ENCODE results near the gene PFN3. TPM values are rescaled to one million over a fixed set of nuclear protein-coding genes. Genes with fewer than 3 reads are reported as not detected.

Gene PFN3
- total and polyA plus RNA-seq, 2 of the 4 experiments (the other 2 are of a cell fraction), result not detected

GRCh38 chr5:177351392-177352329 lies 48.8 kb downstream of the PFN3 start, which contains the start of gene LMAN2:
LMAN2 (minus strand) TSS chr5:177351668; CDS start chr5:177351647, 21 bp downstream.
- peak within 1 kb of the TSS; percentile 79 for H3K18ac ChIP-seq (ENCODE audit: low read depth, low read length)
- TF ChIP-seq MXI1 (IDR thresholded peaks at IDR 0.05; ENCODE audit: borderline replicate concordance, low read depth, low read length), result no peak
- TF ChIP-seq POLR2A (IDR thresholded peaks at IDR 0.05; ENCODE audit: low read depth, low read length), result peak; percentile 86
- no peak for TF ChIP-seq CTCF (conservative IDR thresholded peaks at IDR 0.05; ENCODE audit: low read depth, low read length)
- peak; percentile 36; the same call in 1 of the 2 replicates for TF ChIP-seq USF2 (IDR thresholded peaks at IDR 0.05; ENCODE audit: low read depth, low read length)
- TF ChIP-seq CHD1 (IDR thresholded peaks at IDR 0.05; ENCODE audit: low read depth, low read length), result peak; percentile 71; the same call in 1 of the 2 replicates
- H3K27me3 ChIP-seq (ENCODE audit: control insufficient read depth, insufficient read depth, low read length), result peaks cover 2% of the 10 kb centered on the region; the same call in 1 of the 2 replicates
- H2BK15ac ChIP-seq (ENCODE audit: low read depth, low read length), result peak within 1 kb of the TSS; percentile 84; the same call in 1 of the 3 replicates
- BruUV-seq (replicated peaks), result no TSS peak
- H2AFZ ChIP-seq (replicated peaks; ENCODE audit: low read length, poor library complexity), result peak within 1 kb of the TSS; percentile 99
- peak within 1 kb of the TSS; percentile 99 to 100 for H4K8ac ChIP-seq (ENCODE audit: low read depth in 2 of 2, low read length in 2 of 2)
- H2BK20ac ChIP-seq (ENCODE audit: low read depth, low read length), result peak within 1 kb of the TSS; percentile 70; the same call in 1 of the 2 replicates
- peaks cover 23% of the 10 kb centered on the region for H3K4me1 ChIP-seq (ENCODE audit: control insufficient read depth, insufficient read depth, low read length)
- H3K14ac ChIP-seq (replicated peaks; ENCODE audit: low read depth, low read length), result peak within 1 kb of the TSS; percentile 95
- peak within 1 kb of the TSS; percentile 78 for H3K9ac ChIP-seq (ENCODE audit: low read depth, low read length)
- H4K91ac ChIP-seq (ENCODE audit: insufficient read depth, low read depth, low read length), result peak within 1 kb of the TSS; percentile 99
- POLR2A ChIA-PET (ENCODE audit: unreplicated experiment), result interaction anchor here (0.6 to 0.7 kb wide), 2 partner anchors 9 to 124 kb away, joined by 3 to 4 read pairs; no protein-coding TSS in a partner anchor
- H4K20me1 ChIP-seq (ENCODE audit: insufficient read depth, low read length), result peaks cover 12% of the 10 kb centered on the region
- peak within 1 kb of the TSS; percentile 98 for H2AK5ac ChIP-seq (ENCODE audit: low read depth, low read length)
- H3K9me1 ChIP-seq (ENCODE audit: insufficient read depth, low read length), result peaks cover 10% of the 10 kb centered on the region; the same call in 1 of the 2 replicates
- peak within 1 kb of the TSS; percentile 91 for H4K5ac ChIP-seq (ENCODE audit: low read depth, low read length)
- H3K4ac ChIP-seq (ENCODE audit: low read depth, low read length), result peak within 1 kb of the TSS; percentile 93
- dilution Hi-C loops (cut with HindIII; ENCODE audit: low sequenced_read_pairs, unreplicated experiment), result no loop called here
- CTCF ChIA-PET, result interaction anchor here (1.2 to 1.4 kb wide), 2 partner anchors 52 to 102 kb away, joined by 3 to 5 read pairs; no protein-coding TSS in a partner anchor
- DNase-seq (peak; percentile 96), ATAC-seq (ENCODE audit: low read depth) (peak; percentile 99)
- peak within 1 kb of the TSS; percentile 89 for H2BK120ac ChIP-seq (ENCODE audit: low read depth, low read length)
- WGBS, 2 experiments (ENCODE audit: extremely low coverage in 2 of 2, insufficient read length in 1 of 2), result 2% methylated on average over 29 of the region's 55 CpGs; no CpG with 5 or more reads in 1 of the 2 experiments
- H3K79me1 ChIP-seq (ENCODE audit: low read depth in 1 of 2, low read length in 2 of 2), result peaks cover 31 to 36% of the 10 kb centered on the region in 2 experiments
- H2BK5ac ChIP-seq (ENCODE audit: low read depth, low read length, poor library complexity, severe bottlenecking), result peak within 1 kb of the TSS; percentile 93
- H3K4me2 ChIP-seq (ENCODE audit: low read depth, low read length), result peak within 1 kb of the TSS; percentile 98
- peaks cover 7% of the 10 kb centered on the region; the same call in 1 of the 2 replicates for H3K36me3 ChIP-seq (ENCODE audit: control insufficient read depth, insufficient read depth, low read length)
- H3K27ac ChIP-seq (ENCODE audit: insufficient read depth, low read length), result peak within 1 kb of the TSS; percentile 86
- H3K4me3 ChIP-seq (ENCODE audit: insufficient read depth, low read depth, low read length), result peak within 1 kb of the TSS; percentile 63
- peak within 1 kb of the TSS; percentile 95 for H2AK9ac ChIP-seq (replicated peaks; ENCODE audit: low read depth, low read length, poor library complexity)
- peak within 1 kb of the TSS; percentile 83 for H3K23ac ChIP-seq (ENCODE audit: low read depth, low read length)
- H3K9me3 ChIP-seq (ENCODE audit: control insufficient read depth, insufficient read depth, low read length), result peaks cover 2% of the 10 kb centered on the region; the same call in 1 of the 2 replicates
- peak within 1 kb of the TSS; percentile 84 for H3K56ac ChIP-seq (ENCODE audit: extremely low read depth, insufficient read depth, low read length)
- in situ Hi-C loops (cut with MboI; ENCODE audit: low sequenced_read_pairs), result no loop called here
- intact Hi-C loops (cut with micrococcal nuclease), result no loop called here

Measured in IMR-90 (cell line).